GM19438 (cell line): ENCODE measurements around the gene C1orf167.

Source experiments
- ATAC-seq: cut with Tn5 transposase; IDR thresholded peaks from one replicate; pipeline ENCODE4 v1.9.1; 2021; ENCODE audit warnings: low read depth; ENCODE audit not compliant: unreplicated experiment

The C1orf167 gene

GRCh38 chr1:11735854-11736745, 25.9 kb upstream of the C1orf167 start, which contains the start of gene AGTRAP:
Gene AGTRAP, plus strand, starts transcription at chr1:11736136. Its CDS starts 73 bp downstream, at chr1:11736209.
- ATAC-seq: peak; percentile 68

- ATAC-seq: no peak
These were observed 25.0 kb upstream of the C1orf167 start for GRCh38 chr1:11736746-11737639.

- ATAC-seq: no peak
These were observed 23.9 kb upstream of the C1orf167 start for GRCh38 chr1:11738096-11738495.

GRCh38 chr1:11738783-11739182, 23.2 kb upstream of the C1orf167 start:
- ATAC-seq: no peak

- ATAC-seq: no peak
These were observed 21.5 kb upstream of the C1orf167 start for GRCh38 chr1:11740258-11741192.

- ATAC-seq: no peak
These were observed 20.5 kb upstream of the C1orf167 start for GRCh38 chr1:11741482-11741881.

GRCh38 chr1:11741919-11742558, 20.0 kb upstream of the C1orf167 start:
- ATAC-seq: no peak

- no peak for ATAC-seq
These were observed 17.7 kb upstream of the C1orf167 start for GRCh38 chr1:11744287-11744686.

GRCh38 chr1:11746092-11746491, 15.9 kb upstream of the C1orf167 start:
- no peak for ATAC-seq

- ATAC-seq: no peak
These were observed 15.1 kb upstream of the C1orf167 start for GRCh38 chr1:11746795-11747487.

GRCh38 chr1:11748294-11749202, 13.4 kb upstream of the C1orf167 start:
- ATAC-seq: no peak

- no peak for ATAC-seq
These were observed 12.7 kb upstream of the C1orf167 start for GRCh38 chr1:11749203-11749689.

- ATAC-seq: no peak
These were observed 12.0 kb upstream of the C1orf167 start for GRCh38 chr1:11749996-11750395.

GRCh38 chr1:11751087-11751486, 10.9 kb upstream of the C1orf167 start:
- no peak for ATAC-seq

GRCh38 chr1:11752359-11753088, 9.5 kb upstream of the C1orf167 start:
- ATAC-seq: no peak

- no peak for ATAC-seq
These were observed 8.3 kb upstream of the C1orf167 start for GRCh38 chr1:11753555-11754208.

- no peak for ATAC-seq
These were observed 4.9 kb upstream of the C1orf167 start for GRCh38 chr1:11757047-11757446.
